H9 (cell line): ENCODE results near the gene FAIM2. TPM values are rescaled to one million over a fixed set of nuclear protein-coding genes. Genes with fewer than 3 reads are reported as not detected.

ENCODE experiments used
- DNase-seq: peaks from one replicate; pipeline ENCODE4 v3.0.0-alpha.2; 2017
- H2AFZ ChIP-seq: one replicate; pipeline ENCODE4 v1.6.1; 2013; ENCODE audit warnings: mild to moderate bottlenecking, low read length, control low read depth, moderate library complexity
- H2AK5ac ChIP-seq: 2 replicates; pipeline ENCODE4 v1.6.1; 2013; ENCODE audit warnings: low read length, control low read depth, mixed read lengths; ENCODE audit not compliant: insufficient read length
- H2BK120ac ChIP-seq: one replicate; pipeline ENCODE4 v1.6.1; 2013; ENCODE audit warnings: low read depth, mild to moderate bottlenecking, low read length, control low read depth, inconsistent platforms; ENCODE audit not compliant: poor library complexity, severe bottlenecking
- H2BK12ac ChIP-seq: 2 replicates; pipeline ENCODE4 v1.6.1; 2013; ENCODE audit warnings: low read length, control low read depth, mixed read lengths, low read depth; ENCODE audit not compliant: insufficient read length
- H2BK15ac ChIP-seq: 2 replicates; pipeline ENCODE4 v1.6.1; 2013; ENCODE audit warnings: low read depth, low read length, control low read depth
- H2BK20ac ChIP-seq: one replicate; pipeline ENCODE4 v1.6.1; 2013; ENCODE audit warnings: low read depth, mild to moderate bottlenecking, low read length, control low read depth, inconsistent platforms; ENCODE audit not compliant: poor library complexity, severe bottlenecking
- H2BK5ac ChIP-seq: 2 replicates; pipeline ENCODE4 v1.6.1; 2013; ENCODE audit warnings: low read length, control low read depth, mixed read lengths; ENCODE audit not compliant: insufficient read length
- H3K14ac ChIP-seq: 2 replicates; pipeline ENCODE4 v1.6.1; 2013; ENCODE audit warnings: low read length, control low read depth; ENCODE audit not compliant: insufficient read depth
- H3K18ac ChIP-seq: 2 replicates; pipeline ENCODE4 v1.6.1; 2013; ENCODE audit warnings: low read depth, mild to moderate bottlenecking, mixed read lengths, low read length, control low read depth; ENCODE audit not compliant: insufficient read length
- H3K23ac ChIP-seq: 2 replicates; pipeline ENCODE4 v1.6.1; 2013; ENCODE audit warnings: low read length, control low read depth, mixed read lengths, low read depth; ENCODE audit not compliant: insufficient read length
- H3K23me2 ChIP-seq: 2 replicates; pipeline ENCODE4 v1.6.1; 2013; ENCODE audit warnings: low read depth, mild to moderate bottlenecking, mixed read lengths, low read length, control low read depth; ENCODE audit not compliant: insufficient read length, poor library complexity, severe bottlenecking
- H3K27ac ChIP-seq: 2 replicates; pipeline ENCODE4 v1.5.1; 2013; ENCODE audit warnings: low read length, control low read depth, mixed read lengths, low read depth; ENCODE audit not compliant: insufficient read length
- H3K27me3 ChIP-seq: 2 replicates; pipeline ENCODE4 v1.6.1; 2013; ENCODE audit warnings: low read length, control low read depth, inconsistent platforms; ENCODE audit not compliant: insufficient read depth
- H3K4ac ChIP-seq: 2 replicates; pipeline ENCODE4 v1.6.1; 2013; ENCODE audit warnings: low read depth, mild to moderate bottlenecking, control low read depth, inconsistent platforms, low read length, moderate library complexity
- H3K4me1 ChIP-seq: 2 replicates; pipeline ENCODE4 v1.6.1; 2013; ENCODE audit warnings: low read length, control low read depth, inconsistent platforms; ENCODE audit not compliant: insufficient read depth
- H3K4me2 ChIP-seq: 2 replicates; pipeline ENCODE4 v1.6.1; 2013; ENCODE audit warnings: low read length, control low read depth, mixed read lengths; ENCODE audit not compliant: insufficient read length, insufficient read depth
- H3K56ac ChIP-seq: 2 replicates; pipeline ENCODE4 v1.6.1; 2013; ENCODE audit warnings: low read depth, mild to moderate bottlenecking, mixed read lengths, low read length, control low read depth; ENCODE audit not compliant: insufficient read length
- H3K79me1 ChIP-seq: 2 replicates; pipeline ENCODE4 v1.6.1; 2013; ENCODE audit warnings: low read depth, mild to moderate bottlenecking, moderate library complexity, low read length, control low read depth, inconsistent platforms; ENCODE audit not compliant: insufficient read depth, poor library complexity, severe bottlenecking
- H3K79me2 ChIP-seq: 2 replicates; pipeline ENCODE4 v1.6.1; 2013; ENCODE audit warnings: low read length, control low read depth, inconsistent platforms; ENCODE audit not compliant: insufficient read depth
- H3K9ac ChIP-seq: 2 replicates; pipeline ENCODE4 v1.6.1; 2013; ENCODE audit warnings: low read length, control low read depth, mixed read lengths; ENCODE audit not compliant: insufficient read length; ENCODE audit errors: extremely low read depth
- H3K9me3 ChIP-seq: one replicate; pipeline ENCODE4 v1.6.1; 2013; ENCODE audit warnings: low read depth, low read length, inconsistent platforms; ENCODE audit not compliant: control insufficient read depth
- H3T11ph ChIP-seq: one replicate; pipeline ENCODE4 v1.6.1; 2013; ENCODE audit warnings: mild to moderate bottlenecking, low read length, control low read depth, inconsistent platforms
- H4K20me1 ChIP-seq: one replicate; pipeline ENCODE4 v1.6.1; 2013; ENCODE audit not compliant: control insufficient read depth, insufficient read length, insufficient read depth
- H4K5ac ChIP-seq: 2 replicates; pipeline ENCODE4 v1.6.1; 2013; ENCODE audit warnings: low read depth, mild to moderate bottlenecking, mixed read lengths, low read length, control low read depth; ENCODE audit not compliant: insufficient read length
- H4K8ac ChIP-seq: replicated peaks from 2 replicates; pipeline ENCODE4 v1.6.1; 2013; ENCODE audit warnings: low read length, control low read depth, mixed read lengths, low read depth; ENCODE audit not compliant: insufficient read length
- H4K91ac ChIP-seq: 2 replicates; pipeline ENCODE4 v1.6.1; 2013; ENCODE audit warnings: low read depth, mild to moderate bottlenecking, moderate library complexity, mixed read lengths, low read length, control low read depth; ENCODE audit not compliant: insufficient read length
- H3K27ac Mint-ChIP-seq, 3 experiments: 2 replicates in 2 of 3; 3 replicates in 1 of 3; pipeline ENCODE4 v1.8.0; 2020 to 2021; ENCODE audit warnings: mixed read lengths in 3 of 3, mild to moderate bottlenecking in 1 of 3, moderate library complexity in 1 of 3
- H3K27me3 Mint-ChIP-seq: 2 replicates; pipeline ENCODE4 v1.8.0; 2021; ENCODE audit warnings: low read depth, mild to moderate bottlenecking, moderate library complexity, mixed read lengths
- H3K36me3 Mint-ChIP-seq, 3 experiments: 2 replicates in 2 of 3; 3 replicates in 1 of 3; pipeline ENCODE4 v1.8.0; 2020 to 2021; ENCODE audit warnings: low read depth in 3 of 3, mixed read lengths in 3 of 3; ENCODE audit not compliant: insufficient read depth in 1 of 3
- H3K4me1 Mint-ChIP-seq, 2 experiments: 2 replicates each; pipeline ENCODE4 v1.8.0; 2020; ENCODE audit warnings: mixed read lengths in 2 of 2
- H3K4me3 Mint-ChIP-seq, 2 experiments: 2 replicates in 1 of 2; 3 replicates in 1 of 2; pipeline ENCODE4 v1.8.0; 2020 to 2021; ENCODE audit warnings: mild to moderate bottlenecking in 2 of 2, mixed read lengths in 2 of 2, moderate library complexity in 1 of 2
- H3K9me3 Mint-ChIP-seq, 2 experiments: 2 replicates in 1 of 2; 3 replicates in 1 of 2; pipeline ENCODE4 v1.8.0; 2020; ENCODE audit warnings: mild to moderate bottlenecking in 2 of 2, mixed read lengths in 2 of 2, moderate library complexity in 1 of 2
- CTCF ChIP-seq: fragments of 200-600 bp; sonication (generic); conservative IDR thresholded peaks from 3 replicates; pipeline ENCODE4 v1.8.0; 2021; ENCODE audit warnings: antibody characterized with exemption, mild to moderate bottlenecking
- WGBS: extraction: QIAGEN DNeasy Blood & Tissue Kit; methylation state at CpG from one replicate; pipeline ENCODE4 v1.1.7; 2013; ENCODE audit warnings: missing lambda C conversion rate, low lambda C conversion rate, mixed read lengths; ENCODE audit not compliant: insufficient read length; ENCODE audit errors: extremely low coverage; 5-methylcytosine and 5-hydroxymethylcytosine counted together
- total RNA-seq: library from RNA; stranded (reverse); gene quantifications from 2 replicates; pipeline ENCODE4 v1.2.1, GENCODE V29; 2021

Gene FAIM2
- total RNA-seq, 1 experiment from 2014 or later: 0.42 TPM

- H3K27me3 Mint-ChIP-seq: no peaks in the 10 kb centered on the region
- Histone ChIP-seq H2BK5ac (no peak overlapping the region), H3K4me2 (no peak overlapping the region), H2AK5ac (no peak overlapping the region), H3K79me1 (no peaks in the 10 kb centered on the region), H2BK20ac (no peak overlapping the region), H3K4ac (no peak overlapping the region), H3K18ac (no peak overlapping the region), H2BK15ac (no peak overlapping the region), H3T11ph (no peak overlapping the region), H3K27me3 (no peaks in the 10 kb centered on the region), H3K9ac (no peak overlapping the region), H2BK120ac (no peak overlapping the region), H3K79me2 (peaks cover 1% of the 10 kb centered on the region; the same call in 1 of the 2 replicates), H3K14ac (no peak overlapping the region), H3K56ac (no peak overlapping the region), H2AFZ (no peak overlapping the region), H2BK12ac (no peak overlapping the region), H3K23ac (no peak overlapping the region), H4K91ac (no peak overlapping the region), H4K20me1 (no peaks in the 10 kb centered on the region), H3K9me3 (no peaks in the 10 kb centered on the region), H3K23me2 (no peaks in the 10 kb centered on the region), H3K4me1 (no peaks in the 10 kb centered on the region; the same call in 1 of the 2 replicates), H3K27ac (no peak overlapping the region), H4K5ac (no peak overlapping the region), H4K8ac (no peak overlapping the region)
- DNase-seq: no peak
- no CpG with 5 or more reads among the region's 7 CpGs for whole genome bisulfite sequencing
- peaks cover 10 to 26% (median 20%) of the 10 kb centered on the region in 3 experiments for H3K36me3 Mint-ChIP-seq
- peaks cover 12 to 28% of the 10 kb centered on the region in 2 experiments for H3K4me1 Mint-ChIP-seq
- H3K9me3 Mint-ChIP-seq: no peaks in the 10 kb centered on the region
- H3K4me3 Mint-ChIP-seq: no peak overlapping the region
- TF ChIP-seq CTCF: no peak
- peak overlapping the region in 1 of 3 experiments; percentile 51; a peak in 1 of 7 replicates for H3K27ac Mint-ChIP-seq
Observed at GRCh38 chr12:49818241-49818895, 85.3 kb downstream of the FAIM2 start.

Other genes starting within 250 kb of the FAIM2 start
- gene FMNL3, start 196.5 kb downstream of the FAIM2 start, total RNA-seq: 20.5 and 22.8 TPM in 2 replicates
- gene TMBIM6, start 162.3 kb downstream of the FAIM2 start, total RNA-seq: 362 and 373 TPM in 2 replicates
- 27.7 and 28.9 TPM in 2 replicates for gene NCKAP5L, start 75.5 kb downstream of the FAIM2 start, total RNA-seq
- gene BCDIN3D, start 60.8 kb downstream of the FAIM2 start, total RNA-seq: 3.3 and 3.5 TPM in 2 replicates
- gene AQP2, start 46.8 kb upstream of the FAIM2 start, total RNA-seq: not detected in 2 replicates
- gene AQP5, start 58.0 kb upstream of the FAIM2 start, total RNA-seq: 2.5 and 2.8 TPM in 2 replicates
- 0.09 and 0.11 TPM in 2 replicates for gene AQP6, start 69.0 kb upstream of the FAIM2 start, total RNA-seq
- 60.8 and 64.8 TPM in 2 replicates for gene RACGAP1, start 121.6 kb upstream of the FAIM2 start, total RNA-seq
- 3.9 and 4.0 TPM in 2 replicates for gene ASIC1, start 153.7 kb upstream of the FAIM2 start, total RNA-seq
- 142 and 152 TPM in 2 replicates for gene SMARCD1, start 181.4 kb upstream of the FAIM2 start, total RNA-seq
- 0.70 and 1.2 TPM in 2 replicates for gene GPD1, start 200.1 kb upstream of the FAIM2 start, total RNA-seq
- 31.2 and 31.9 TPM in 2 replicates for gene COX14, start 208.3 kb upstream of the FAIM2 start, total RNA-seq